A549 (cell line): Measurements from ENCODE around the gene DIP2A. TPM values are rescaled to one million over a fixed set of nuclear protein-coding genes. Genes with fewer than 3 reads are reported as not detected.
"Not testable (repeated sequence)": the region's sequence is repeated elsewhere in the genome, so short reads cannot be mapped to it uniquely, and the experiment has no call there.

ENCODE experiments used
- ATAC-seq, 2 experiments: fragments of 200-7000 bp in 1 of 2; fragments of >200 bp in 1 of 2; cut with Nextera tagmentation in 1 of 2; cut with Tn5 transposase in 1 of 2; 3 replicates each; pipeline versions ENCODE4 v1.8.0 to v1.9.1; 2018 to 2020; ENCODE audit warnings: mild to moderate bottlenecking in 1 of 2, moderate library complexity in 1 of 2
- CTCF ChIA-PET: fragments of 300-600 bp; sonication (Branson Sonifier 250); formaldehyde crosslinking; extraction: SDS; loops from one replicate; lab custom pipeline; 2021; ENCODE audit warnings: antibody characterized with exemption, inconsistent platforms; lab: Yijun Ruan, JAX
- POLR2A ChIA-PET: fragments of 350-600 bp; formaldehyde crosslinking; extraction: SDS; loops from one replicate; lab custom pipeline; 2021; ENCODE audit warnings: antibody characterized with exemption, inconsistent platforms; lab: Yijun Ruan, JAX
- DNase-seq, 2 experiments: peaks; one replicate each; pipeline versions ENCODE4 v3.0.0 to v3.0.0-alpha.2; 2011 to 2016; ENCODE audit warnings: low read depth in 1 of 2, low spot score in 1 of 2
- FAIRE-seq: peaks from 2 replicates; lab custom pipeline; 2011; peaks lifted over from hg19 to GRCh38; lab: Jason Lieb, UNC
- H3K27ac ChIP-seq, 2 experiments: fragments of >200 bp; sonication (Bioruptor Twin); formaldehyde crosslinking; 3 replicates each; pipeline ENCODE4 v1.5.1; 2016 to 2017
- H3K4me1 ChIP-seq: fragments of >200 bp; sonication (Bioruptor Twin); formaldehyde crosslinking; 3 replicates; pipeline ENCODE4 v1.6.1; 2016
- H3K4me2 ChIP-seq: fragments of >200 bp; sonication (Bioruptor Twin); formaldehyde crosslinking; 3 replicates; pipeline ENCODE4 v1.6.1; 2016
- H3K4me3 ChIP-seq: fragments of >200 bp; sonication (Bioruptor Twin); formaldehyde crosslinking; 3 replicates; pipeline ENCODE4 v1.5.1; 2016
- H3K9me3 ChIP-seq: fragments of >200 bp; sonication (Bioruptor Twin); formaldehyde crosslinking; 3 replicates; pipeline ENCODE4 v1.6.1; 2016
- CBX2 ChIP-seq: fragments of 200-600 bp; sonication (generic); IDR thresholded peaks from 2 replicates; pipeline ENCODE4 v1.6.1; 2016; ENCODE audit warnings: low read depth, mild to moderate bottlenecking, borderline replicate concordance
- CEBPB ChIP-seq, 2 experiments: fragments of >200 bp in 1 of 2; sonication (Bioruptor Twin) in 1 of 2; formaldehyde crosslinking in 1 of 2; IDR thresholded peaks; 2 replicates each; pipeline ENCODE4 v1.6.1; 2012 to 2016
- CHD2 ChIP-seq: fragments of 150-350 bp; IDR thresholded peaks from 2 replicates; pipeline ENCODE4 v1.6.1; 2014; ENCODE audit warnings: low read length; ENCODE audit not compliant: partially characterized antibody
- CHD4 ChIP-seq: fragments of 200-600 bp; sonication (generic); IDR thresholded peaks from 2 replicates; pipeline ENCODE4 v1.6.1; 2016; ENCODE audit warnings: antibody characterized with exemption, mild to moderate bottlenecking, borderline replicate concordance
- CTCF ChIP-seq: fragments of >200 bp; sonication (Bioruptor Twin); formaldehyde crosslinking; IDR thresholded peaks from 3 replicates; pipeline ENCODE4 v1.5.1; 2016
- ELK1 ChIP-seq: fragments of 150-350 bp; IDR thresholded peaks from 2 replicates; pipeline ENCODE4 v1.6.1; 2014; ENCODE audit warnings: low read depth, mild to moderate bottlenecking, low read length
- EP300 ChIP-seq, 2 experiments: fragments of >200 bp; sonication (Bioruptor Twin); formaldehyde crosslinking; IDR thresholded peaks; 2 replicates in 1 of 2; 3 replicates in 1 of 2; pipeline ENCODE4 v1.6.1; 2016 to 2017
- FOXS1 ChIP-seq: fragments of 250-450 bp; sonication (Bioruptor Pico); IDR thresholded peaks from 2 replicates; pipeline ENCODE4 v1.5.0; 2020; ENCODE audit warnings: mild to moderate bottlenecking, moderate library complexity
- HDAC2 ChIP-seq: fragments of 200-600 bp; sonication (generic); IDR thresholded peaks from 2 replicates; pipeline ENCODE4 v1.6.1; 2016
- HEYL ChIP-seq: fragments of 250-450 bp; sonication (Bioruptor Pico); IDR thresholded peaks from 2 replicates; pipeline ENCODE4 v1.8.0; 2021; ENCODE audit warnings: mild to moderate bottlenecking, moderate library complexity
- KDM5A ChIP-seq: fragments of 200-600 bp; sonication (generic); IDR thresholded peaks from 2 replicates; pipeline ENCODE4 v1.6.1; 2016; ENCODE audit warnings: antibody characterized with exemption, mild to moderate bottlenecking
- MAFK ChIP-seq: fragments of 450-650 bp; IDR thresholded peaks from 2 replicates; pipeline ENCODE4 v1.6.1; 2014; ENCODE audit not compliant: partially characterized antibody
- MAX ChIP-seq: IDR thresholded peaks from 2 replicates; pipeline ENCODE4 v1.6.1; 2012
- MAZ ChIP-seq: fragments of 150-350 bp; IDR thresholded peaks from 2 replicates; pipeline ENCODE4 v1.6.1; 2014; ENCODE audit warnings: antibody characterized with exemption, low read depth, low read length, borderline replicate concordance
- NR3C1 ChIP-seq: fragments of >200 bp; sonication (Bioruptor Twin); formaldehyde crosslinking; IDR thresholded peaks from 3 replicates; pipeline ENCODE4 v1.6.1; 2017
- RAD21 ChIP-seq, 2 experiments: fragments of >200 bp in 1 of 2; sonication (Bioruptor Twin) in 1 of 2; formaldehyde crosslinking in 1 of 2; IDR thresholded peaks in 1 of 2; conservative IDR thresholded peaks in 1 of 2; 2 replicates in 1 of 2; 3 replicates in 1 of 2; pipeline ENCODE4 v1.6.1; 2012 to 2018; ENCODE audit warnings: inconsistent platforms in 1 of 2
- RARB ChIP-seq: fragments of 250-450 bp; sonication (Bioruptor Pico); IDR thresholded peaks from 2 replicates; pipeline ENCODE4 v1.8.0; 2021; ENCODE audit warnings: mild to moderate bottlenecking, moderate library complexity
- SMC3 ChIP-seq: fragments of >200 bp; sonication (Bioruptor Twin); formaldehyde crosslinking; IDR thresholded peaks from 3 replicates; pipeline ENCODE4 v1.6.1; 2018; ENCODE audit warnings: inconsistent platforms
- TFCP2L1 ChIP-seq: fragments of 250-450 bp; sonication (Bioruptor Pico); IDR thresholded peaks from 2 replicates; pipeline ENCODE4 v1.5.0; 2021; ENCODE audit warnings: mild to moderate bottlenecking
- TP53 ChIP-seq: fragments of 250-450 bp; sonication (Bioruptor Pico); IDR thresholded peaks from 2 replicates; pipeline ENCODE4 v1.5.0; 2021; ENCODE audit warnings: mild to moderate bottlenecking, moderate library complexity
- USF2 ChIP-seq: fragments of 450-650 bp; IDR thresholded peaks from 2 replicates; pipeline ENCODE4 v1.6.1; 2014; ENCODE audit warnings: antibody characterized with exemption
- ZC3H11A ChIP-seq: fragments of 450-650 bp; IDR thresholded peaks from 2 replicates; pipeline ENCODE4 v1.6.1; 2014; ENCODE audit warnings: antibody characterized with exemption, mild to moderate bottlenecking
- ZNF302 ChIP-seq: fragments of 250-450 bp; sonication (Bioruptor Pico); IDR thresholded peaks from 2 replicates; pipeline ENCODE4 v1.9.0; 2021; ENCODE audit warnings: inconsistent platforms, mild to moderate bottlenecking, moderate library complexity
- whole genome bisulfite sequencing: methylation state at CpG from one replicate; pipeline ENCODE4 v1.1.6; 2017; ENCODE audit errors: missing lambda C conversion rate; 5-methylcytosine and 5-hydroxymethylcytosine counted together
- polyA plus RNA-seq, 4 experiments: library from polyadenylated mRNA; depleted of rRNA in 3 of 4; stranded (reverse); fragments of >200 nt; fragmentation: RNase III in 1 of 4; extraction: RNeasy Plus Mini Kit Qiagen cat#74134 plus additional on column Dnase treatment in 1 of 4; gene quantifications; 2 replicates in 3 of 4; 3 replicates in 1 of 4; pipeline ENCODE4 v1.2.3, GENCODE V29; 2011 to 2017

DIP2A gene
- polyA plus RNA-seq, 2 of the 4 experiments (the other 2 are of a cell fraction), result 13.3 to 18.4 TPM

- no peak for FAIRE-seq
- Histone ChIP-seq H3K4me2 (no peak overlapping the region), H3K4me3 (no peak overlapping the region), H3K4me1 (no peaks in the 10 kb centered on the region)
- DNase-seq, result no peak
- no peak for TF ChIP-seq CBX2
- no peak for TF ChIP-seq TP53
- TF ChIP-seq KDM5A, result no peak
- no peak for TF ChIP-seq CHD2
- no peak for TF ChIP-seq MAFK
- no peak for TF ChIP-seq ELK1
- TF ChIP-seq CEBPB (IDR thresholded peaks at IDR 0.05), result no peak
- no peak for TF ChIP-seq NR3C1
- TF ChIP-seq, all 56 proteins: peak for 0
- Histone ChIP-seq H3K27ac (no peak overlapping the region), H3K9me3 (no peaks in the 10 kb centered on the region)
- ATAC-seq, result no peak
- ChIA-PET CTCF (interaction anchor here (0.5 to 1.3 kb wide), 3 partner anchors 9 to 57 kb away, joined by 3 to 5 read pairs (median 3); no protein-coding TSS in a partner anchor), POLR2A (no interaction called here)
- WGBS, result 95% methylated on average over 22 of the region's 22 CpGs
These were observed 26.7 kb upstream of the DIP2A start for GRCh38 chr21:46431884-46432488.

- CTCF ChIA-PET, H3K9me3 ChIP-seq, H3K4me1 ChIP-seq, H3K4me2 ChIP-seq, POLR2A ChIA-PET, ATAC-seq, H3K4me3 ChIP-seq, FAIRE-seq, H3K27ac ChIP-seq, DNase-seq: not testable (repeated sequence)
- WGBS, result 87% methylated on average over 11 of the region's 11 CpGs
These were observed 25.6 kb upstream of the DIP2A start for GRCh38 chr21:46433116-46433515.

- Histone ChIP-seq H3K27ac (no peak overlapping the region), H3K4me3 (no peak overlapping the region)
- DNase-seq, result no peak
- TF ChIP-seq CTCF, result no peak
- no peak for TF ChIP-seq HDAC2
- TF ChIP-seq ZNF302 (CRISPR knock-in tag), result no peak
- no peak for TF ChIP-seq MAZ
- no peak for TF ChIP-seq RAD21 (conservative IDR thresholded peaks at IDR 0.05 in 1 of 2, IDR thresholded peaks at IDR 0.05 in 1 of 2)
- no peak for TF ChIP-seq FOXS1 (CRISPR knock-in tag)
- TF ChIP-seq CHD4, result no peak
- no peak for TF ChIP-seq CEBPB (IDR thresholded peaks at IDR 0.05)
- TF ChIP-seq ZC3H11A, result no peak
- no peak for TF ChIP-seq EP300 (IDR thresholded peaks at IDR 0.05)
- TF ChIP-seq TFCP2L1, result no peak
- no peak for TF ChIP-seq TP53
- no peak for TF ChIP-seq USF2
- TF ChIP-seq MAX, result no peak
- TF ChIP-seq KDM5A, result no peak
- no peak for TF ChIP-seq CBX2
- TF ChIP-seq SMC3, result no peak
- TF ChIP-seq HEYL (CRISPR knock-in tag), result no peak
- TF ChIP-seq MAFK, result no peak
- TF ChIP-seq RARB (CRISPR knock-in tag), result no peak
- TF ChIP-seq, all 56 proteins: peak for 0
- no peak; a peak in 1 of 6 replicates for ATAC-seq
- Histone ChIP-seq H3K4me2 (no peak overlapping the region), H3K4me1 (no peaks in the 10 kb centered on the region), H3K9me3 (no peaks in the 10 kb centered on the region)
- WGBS, result 93% methylated on average over 16 of the region's 23 CpGs
- CTCF ChIA-PET, result no interaction called here
- POLR2A ChIA-PET, result no interaction called here
- no peak for FAIRE-seq
These were observed 24.3 kb upstream of the DIP2A start for GRCh38 chr21:46434322-46434958.
